RWPE1 (cell line): ENCODE results near the gene TMEM175.

Experiments used
- CTCF ChIA-PET: fragments of 350-600 bp; sonication (Branson Sonifier 250); formaldehyde crosslinking; extraction: SDS; loops from one replicate; lab custom pipeline; 2021; lab: Yijun Ruan, JAX
- POLR2A ChIA-PET: fragments of 400-600 bp; formaldehyde crosslinking; extraction: SDS; loops from one replicate; lab custom pipeline; 2020; ENCODE audit warnings: antibody characterized with exemption; ENCODE audit not compliant: low non-redundant PET; lab: Yijun Ruan, JAX
- DNase-seq: peaks from one replicate; pipeline ENCODE4 v3.0.0; 2012; ENCODE audit warnings: low spot score
- H3K27ac ChIP-seq: fragments of 450-650 bp; 2 replicates; pipeline ENCODE4 v1.5.1; 2017
- CTCF ChIP-seq: fragments of 450-650 bp; conservative IDR thresholded peaks from 2 replicates; pipeline ENCODE4 v1.5.1; 2017; ENCODE audit warnings: low read depth, mild to moderate bottlenecking

The TMEM175 gene

GRCh38 chr4:989722-990471 lies 57.6 kb downstream of the TMEM175 start:
- DNase-seq: no peak
- CTCF ChIA-PET: no interaction called here
- H3K27ac ChIP-seq: no peak overlapping the region
- POLR2A ChIA-PET: no interaction called here
- no peak for TF ChIP-seq CTCF

DNA sequence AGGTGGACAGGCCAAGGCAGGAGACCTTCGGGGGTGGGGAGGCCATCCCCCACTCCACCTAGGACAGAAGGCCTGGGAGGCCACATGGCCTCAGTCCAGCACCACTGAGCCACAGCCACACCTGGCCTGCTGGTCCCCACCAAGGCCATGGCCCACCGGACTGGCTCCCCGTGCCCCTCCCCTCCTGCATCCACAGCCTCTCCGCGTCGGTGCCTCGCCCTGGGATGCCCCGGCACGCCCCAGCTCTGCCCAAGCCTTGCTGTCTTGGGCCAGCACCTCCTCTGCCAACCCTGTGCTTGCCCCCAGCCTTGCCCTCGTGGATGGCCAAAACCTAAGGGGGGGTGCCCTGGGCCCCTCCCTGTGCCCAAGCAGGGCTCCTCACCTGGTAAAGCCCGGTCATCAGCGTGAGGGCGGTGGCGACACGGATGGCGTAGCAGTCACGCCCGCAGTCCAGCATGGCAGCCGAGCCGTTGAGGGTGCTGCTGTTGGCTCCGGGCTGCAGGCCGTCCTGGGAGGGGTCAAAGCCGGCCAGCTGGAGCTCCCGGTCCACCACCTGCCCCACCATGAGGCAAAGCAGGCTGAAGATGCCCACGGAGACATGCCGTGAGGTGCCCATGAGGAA lies 58.6 kb downstream of the TMEM175 start:
- H3K27ac ChIP-seq: no peak overlapping the region
- CTCF ChIA-PET: no interaction called here
- no peak for TF ChIP-seq CTCF
- DNase-seq: no peak
- POLR2A ChIA-PET: no interaction called here

DNA sequence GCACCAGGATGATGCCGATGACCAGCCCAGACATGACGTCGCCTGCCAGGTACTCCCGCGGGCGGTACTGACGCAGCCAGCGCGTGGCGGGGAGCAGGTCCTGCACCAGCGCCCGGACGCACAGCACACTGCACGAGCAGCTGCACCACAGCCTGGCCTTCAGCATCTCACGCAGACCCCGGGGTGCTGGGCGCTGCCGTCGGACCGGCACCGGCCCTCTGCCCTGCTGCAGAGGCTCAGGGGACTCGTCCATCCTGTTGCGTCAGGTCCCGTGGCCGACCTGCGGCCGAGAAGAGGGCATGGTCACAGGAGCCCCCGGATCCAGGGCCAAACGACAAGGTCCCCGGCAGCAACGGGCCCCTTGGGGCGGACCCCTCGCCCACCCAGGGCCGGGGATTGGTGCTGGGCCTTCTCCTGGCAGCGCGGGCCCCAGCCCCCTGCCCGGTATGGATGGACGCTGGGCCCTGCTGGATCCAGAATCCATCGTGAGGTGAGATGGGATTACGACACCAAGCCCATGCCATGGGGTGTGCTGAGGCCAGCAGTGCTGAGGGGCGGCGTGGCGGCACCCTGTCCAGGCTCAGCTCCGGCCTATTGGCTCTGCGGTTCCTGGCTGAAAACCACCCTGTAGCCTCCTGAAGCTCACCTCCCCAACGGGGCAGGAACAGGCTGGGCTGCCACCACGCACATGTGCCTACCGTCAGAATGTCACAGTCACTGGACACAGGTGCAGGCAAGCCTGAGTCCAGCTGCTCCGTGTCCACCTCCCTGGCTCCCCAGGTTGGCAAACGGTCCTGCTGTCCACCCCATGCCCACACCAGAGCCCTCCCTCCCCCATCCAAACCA lies 59.4 kb downstream of the TMEM175 start:
- CTCF ChIA-PET: no interaction called here
- 0 out of 2 replicates have a peak overlapping the region, but pooled peaks have one; percentile 39 for H3K27ac ChIP-seq

GRCh38 chr4:992297-993110 lies 60.2 kb downstream of the TMEM175 start:
- TF ChIP-seq CTCF: no peak
- H3K27ac ChIP-seq: peak overlapping the region; percentile 39
- POLR2A ChIA-PET: no interaction called here
- no peak for DNase-seq
- CTCF ChIA-PET: interaction anchor here (0.6 kb wide), 1 partner anchor 94 kb away, joined by 3 read pairs; no protein-coding TSS in a partner anchor

More for the DNA sequence above, 59.4 kb downstream of the TMEM175 start:
- POLR2A ChIA-PET: no interaction called here
- TF ChIP-seq CTCF: no peak
- no peak for DNase-seq

DNA sequence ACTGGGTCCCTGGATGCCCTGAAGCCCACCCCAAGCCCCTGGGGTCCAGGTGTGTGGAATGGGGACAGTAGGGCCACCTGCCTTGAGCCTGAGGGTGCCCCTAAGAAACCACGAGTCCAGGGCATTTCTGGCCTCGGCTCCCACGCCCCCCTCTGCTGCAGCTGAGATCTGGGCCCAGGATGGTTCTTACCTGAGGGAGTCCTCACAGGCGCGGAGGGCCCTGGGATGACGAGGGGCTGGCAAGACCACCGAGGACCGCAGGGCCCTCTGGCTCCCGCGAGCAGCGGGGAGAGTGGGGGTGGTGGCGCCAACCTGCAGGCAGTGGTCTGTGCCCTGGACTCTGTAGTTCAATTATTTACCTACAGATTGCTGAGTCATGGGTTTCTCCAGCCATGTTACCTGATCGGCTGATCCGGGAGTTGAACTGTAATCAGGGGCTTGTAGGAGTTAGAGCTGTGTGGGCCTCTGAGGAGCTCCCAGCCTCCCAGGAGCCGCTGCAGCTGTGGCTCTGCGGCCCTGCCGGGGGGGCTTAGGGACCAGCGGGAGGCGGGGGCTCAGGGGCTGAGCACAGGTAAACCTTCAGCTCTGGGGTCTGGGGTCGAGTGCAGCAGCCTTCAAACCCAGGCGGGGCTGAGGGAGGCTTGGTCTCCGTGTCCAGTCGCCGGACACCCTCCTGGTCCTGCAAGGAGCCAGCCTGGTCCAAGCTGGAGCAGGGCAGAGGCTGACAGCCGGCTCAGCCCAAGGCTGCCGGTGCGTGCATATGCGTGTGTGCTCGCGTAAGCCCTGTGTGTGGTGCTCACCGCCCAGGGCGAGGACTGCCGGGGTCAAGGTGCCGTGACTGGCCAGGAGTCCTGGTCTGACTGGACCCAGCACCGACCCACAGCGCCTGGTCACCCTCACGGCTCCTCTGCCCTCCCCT lies 61.1 kb downstream of the TMEM175 start, which contains the start of gene SLC26A1:
Gene SLC26A1 (minus strand): TSS at position 294 of the 919 bp plus-strand sequence. CDS start 1,701 bp downstream, outside the sequence.
- H3K27ac ChIP-seq: peak within 1 kb of the TSS; percentile 39
- ChIA-PET CTCF (no interaction called here), POLR2A (no interaction called here)
- DNase-seq: no peak
- TF ChIP-seq CTCF: no peak
